Peyer's patch (tissue), 4 donors: ENCODE results near the gene PGBD1. TPM values are rescaled to one million over a fixed set of nuclear protein-coding genes. Genes with fewer than 3 reads are reported as not detected.

Experiments used
- DNase-seq, 3 donors: peaks; one replicate each; pipeline ENCODE4 v3.0.0-alpha.2; 2017 to 2019
- H3K27ac ChIP-seq, 4 donors: fragments of 200-600 bp; sonication (generic); one replicate each; pipeline ENCODE4 v1.5.1; 2016 to 2019
- H3K27me3 ChIP-seq, 2 donors: fragments of 200-600 bp; sonication (generic); one replicate each; pipeline ENCODE4 v1.5.1; 2019
- H3K36me3 ChIP-seq, 3 donors: fragments of 200-600 bp; sonication (generic); one replicate each; pipeline ENCODE4 v1.5.1; 2016 to 2019
- H3K4me1 ChIP-seq, 4 donors: fragments of 200-600 bp; sonication (generic); one replicate each; pipeline ENCODE4 v1.5.1; 2016 to 2019
- H3K4me3 ChIP-seq, 4 donors: fragments of 200-600 bp; sonication (generic); 1 replicate in 3 of 4; 2 replicates in 1 of 4; pipeline ENCODE4 v1.5.1; 2016 to 2019; ENCODE audit warnings: mild to moderate bottlenecking in 1 of 4
- H3K9me3 ChIP-seq, 4 donors: fragments of 200-600 bp; sonication (generic); one replicate each; pipeline ENCODE4 v1.5.1; 2016 to 2019; ENCODE audit warnings: mild to moderate bottlenecking in 1 of 4
- CTCF ChIP-seq, 6 experiments: fragments of 450-650 bp in 4 of 6; fragments of 200-600 bp in 2 of 6; sonication (generic) in 1 of 6; IDR thresholded peaks; one replicate each; pipeline ENCODE4 v1.5.1; 2017 to 2019; ENCODE audit warnings: antibody characterized with exemption in 6 of 6, mild to moderate bottlenecking in 3 of 6, moderate library complexity in 1 of 6
- POLR2A ChIP-seq, 2 donors: fragments of 450-650 bp; IDR thresholded peaks; one replicate each; pipeline ENCODE4 v1.5.1; 2017; ENCODE audit warnings: antibody characterized with exemption in 2 of 2, mild to moderate bottlenecking in 2 of 2, moderate library complexity in 2 of 2
- small RNA-seq, 2 donors: library from RNA; depleted of rRNA; stranded (forward); fragments of <200 nt; gene quantifications; one replicate each; pipeline ENCODE3, GENCODE V24; 2016
- total RNA-seq, 4 donors: library from RNA; depleted of rRNA; stranded (reverse); fragments of >200 nt; gene quantifications; one replicate each; pipeline ENCODE4 v1.1.0, GENCODE V29; 2016

Gene PGBD1
- total RNA-seq, 4 donors from 2014 or later: 0.88 to 3.8 (median 1.7) TPM

- no peak for DNase-seq
- Histone ChIP-seq H3K36me3 (no peaks in the 10 kb centered on the region), H3K4me1 (peaks cover 0 to 12% (median 0%) of the 10 kb centered on the region in 4 donors), H3K27ac (no peak overlapping the region), H3K27me3 (no peaks in the 10 kb centered on the region), H3K4me3 (no peak overlapping the region), H3K9me3 (no peaks in the 10 kb centered on the region)
- TF ChIP-seq POLR2A (IDR thresholded peaks at IDR 0.05) (no peak), CTCF (IDR thresholded peaks at IDR 0.05) (no peak)
Measured at GRCh38 chr6:28347119-28347518, 65.7 kb downstream of the PGBD1 start.

GRCh38 chr6:28349344-28349891 lies 68.0 kb downstream of the PGBD1 start:
- TF ChIP-seq CTCF (IDR thresholded peaks at IDR 0.05) (no peak), POLR2A (IDR thresholded peaks at IDR 0.05) (no peak)
- H3K4me3 ChIP-seq: peak overlapping the region; percentile 56 to 79 (median 65)
- H3K27ac ChIP-seq: peak overlapping the region; percentile 56 to 76 (median 68)
- H3K27me3 ChIP-seq: no peaks in the 10 kb centered on the region
- DNase-seq: no peak
- H3K36me3 ChIP-seq: no peaks in the 10 kb centered on the region
- H3K4me1 ChIP-seq: peaks cover 0 to 12% (median 0%) of the 10 kb centered on the region in 4 donors
- no peaks in the 10 kb centered on the region for H3K9me3 ChIP-seq

GRCh38 chr6:28349892-28350737 lies 68.7 kb downstream of the PGBD1 start, which contains the start of gene ZKSCAN3:
Gene ZKSCAN3, plus strand, starts transcription at chr6:28349947. Its CDS starts 9,640 bp downstream, at chr6:28359587.
- TF ChIP-seq POLR2A (IDR thresholded peaks at IDR 0.05) (peak; percentile 18 to 22), CTCF (IDR thresholded peaks at IDR 0.05) (no peak)
- H3K4me1 ChIP-seq: peaks cover 0 to 18% (median 0%) of the 10 kb centered on the region in 4 donors
- H3K27ac ChIP-seq: peak within 1 kb of the TSS; percentile 56 to 76 (median 68)
- peak; percentile 83 to 95 (median 85) for DNase-seq
- H3K4me3 ChIP-seq: peak within 1 kb of the TSS; percentile 56 to 79 (median 65)
- no peaks in the 10 kb centered on the region for H3K36me3 ChIP-seq
- H3K27me3 ChIP-seq: no peaks in the 10 kb centered on the region
- H3K9me3 ChIP-seq: no peaks in the 10 kb centered on the region

- TF ChIP-seq CTCF (IDR thresholded peaks at IDR 0.05) (no peak), POLR2A (IDR thresholded peaks at IDR 0.05) (no peak)
- H3K4me3 ChIP-seq: no peak overlapping the region
- H3K9me3 ChIP-seq: no peaks in the 10 kb centered on the region
- no peak overlapping the region for H3K27ac ChIP-seq
- peaks cover 0 to 23% (median 0%) of the 10 kb centered on the region in 4 donors for H3K4me1 ChIP-seq
- DNase-seq: no peak
- H3K27me3 ChIP-seq: no peaks in the 10 kb centered on the region
- H3K36me3 ChIP-seq: no peaks in the 10 kb centered on the region
Measured at GRCh38 chr6:28351087-28351486, 69.7 kb downstream of the PGBD1 start.

- TF ChIP-seq CTCF (IDR thresholded peaks at IDR 0.05) (no peak), POLR2A (IDR thresholded peaks at IDR 0.05) (no peak)
- H3K27ac ChIP-seq: no peak overlapping the region
Measured at GRCh38 chr6:28351493-28351925, 70.1 kb downstream of the PGBD1 start.

More at GRCh38 chr6:28351493-28351925, 70.1 kb downstream of the PGBD1 start:
- H3K4me1 ChIP-seq: peaks cover 0 to 27% (median 0%) of the 10 kb centered on the region in 4 donors
- DNase-seq: no peak
- no peaks in the 10 kb centered on the region for H3K27me3 ChIP-seq
- H3K9me3 ChIP-seq: no peaks in the 10 kb centered on the region
- H3K4me3 ChIP-seq: no peak overlapping the region
- no peaks in the 10 kb centered on the region for H3K36me3 ChIP-seq

Small RNA genes lying within 50 kb of the gene (small RNA-seq; reads per million reads assigned to genes)
- gene AL021997.1: 0 reads per million in 2 donors
- 0 reads per million in 2 donors for gene AL021997.2

Other genes starting within 250 kb of the PGBD1 start
- gene ZNF165, start 201.0 kb upstream of the PGBD1 start, total RNA-seq: 1 to 10 TPM; 4.2 to 8.3 (median 5.6) TPM
- gene ZSCAN16, start 157.0 kb upstream of the PGBD1 start, total RNA-seq: 10 to 100 TPM in 2 of 4 donors, 1 to 10 TPM in 2; 7.0 to 22.3 (median 12.6) TPM
- 10 to 100 TPM in 3 of 4 donors, 1 to 10 TPM in 1; 5.6 to 26.4 (median 15.5) TPM for gene ZKSCAN8, start 139.7 kb upstream of the PGBD1 start, total RNA-seq
- 10 to 100 TPM; 11.9 to 28.9 (median 22.7) TPM for gene ZSCAN9, start 56.3 kb upstream of the PGBD1 start, total RNA-seq
- 1 to 10 TPM; 4.4 to 9.6 (median 5.9) TPM for gene ZKSCAN4, start 29.3 kb upstream of the PGBD1 start, total RNA-seq
- not detected for gene NKAPL, start 22.3 kb upstream of the PGBD1 start, total RNA-seq
- gene ZSCAN26, start 14.4 kb upstream of the PGBD1 start, total RNA-seq: 10 to 100 TPM; 19.1 to 34.7 (median 20.2) TPM
- 1 to 10 TPM; 5.6 to 9.2 (median 8.2) TPM for gene ZSCAN31, start 54.6 kb downstream of the PGBD1 start, total RNA-seq
- 1 to 10 TPM; 2.5 to 7.0 (median 4.6) TPM for gene ZKSCAN3, start 68.4 kb downstream of the PGBD1 start, total RNA-seq
- 10 to 100 TPM in 1 of 4 donors, 1 to 10 TPM in 3; 4.0 to 19.8 (median 7.5) TPM for gene ZSCAN12, start 118.2 kb downstream of the PGBD1 start, total RNA-seq
- gene ZSCAN23, start 161.9 kb downstream of the PGBD1 start, total RNA-seq: 10 to 100 TPM in 1 of 4 donors, 1 to 10 TPM in 1, under 1 TPM in 1, not detected in 1; 0.57 to 46.2 (median 1.6) TPM
- not detected for gene GPX6, start 234.2 kb downstream of the PGBD1 start, total RNA-seq
- gene GPX5, start 244.3 kb downstream of the PGBD1 start, total RNA-seq: not detected